ENCODE data around the gene LSM10. TPM values are rescaled to one million over a fixed set of nuclear protein-coding genes. Genes with fewer than 3 reads are reported as not detected.

LSM10 gene
- total RNA-seq, 1 experiment from 2014 or later, result 42.2 TPM

GRCh38 chr1:36438715-36439114 lies 41.0 kb upstream of the LSM10 start:
- Histone ChIP-seq H2AFZ (ENCODE audit: low read length) (no peak overlapping the region), H3K4me2 (ENCODE audit: insufficient read depth, insufficient read length, low read length) (no peak overlapping the region), H2BK120ac (ENCODE audit: low read depth, low read length, poor library complexity, severe bottlenecking) (no peak overlapping the region), H4K5ac (ENCODE audit: insufficient read length, low read depth, low read length) (no peak overlapping the region), H2BK15ac (ENCODE audit: low read depth, low read length) (no peak overlapping the region), H3K18ac (ENCODE audit: insufficient read length, low read depth, low read length) (no peak overlapping the region), H2BK5ac (ENCODE audit: insufficient read length, low read length) (no peak overlapping the region), H3T11ph (ENCODE audit: low read length) (no peak overlapping the region), H2AK5ac (ENCODE audit: insufficient read length, low read length) (no peak overlapping the region), H3K56ac (ENCODE audit: insufficient read length, low read depth, low read length) (no peak overlapping the region), H3K14ac (ENCODE audit: insufficient read depth, low read length) (no peak overlapping the region), H3K79me2 (ENCODE audit: insufficient read depth, low read length) (no peaks in the 10 kb centered on the region), H3K23me2 (ENCODE audit: insufficient read length, low read depth, low read length, poor library complexity, severe bottlenecking) (no peaks in the 10 kb centered on the region), H4K8ac (replicated peaks; ENCODE audit: insufficient read length, low read depth, low read length) (no peak overlapping the region), H4K91ac (ENCODE audit: insufficient read length, low read depth, low read length) (no peak overlapping the region), H3K9me3 (ENCODE audit: control insufficient read depth, low read depth, low read length) (no peaks in the 10 kb centered on the region), H3K27ac (ENCODE audit: insufficient read length, low read depth, low read length) (no peak overlapping the region), H4K20me1 (ENCODE audit: control insufficient read depth, insufficient read depth, insufficient read length) (no peaks in the 10 kb centered on the region), H3K27me3 (ENCODE audit: insufficient read depth, low read length) (no peaks in the 10 kb centered on the region), H3K9ac (ENCODE audit: extremely low read depth, insufficient read length, low read length) (no peak overlapping the region), H3K79me1 (ENCODE audit: insufficient read depth, low read depth, low read length, poor library complexity, severe bottlenecking) (no peaks in the 10 kb centered on the region), H3K4me1 (ENCODE audit: insufficient read depth, low read length) (no peaks in the 10 kb centered on the region), H2BK12ac (ENCODE audit: insufficient read length, low read depth, low read length) (no peak overlapping the region), H3K23ac (ENCODE audit: insufficient read length, low read depth, low read length) (no peak overlapping the region), H2BK20ac (ENCODE audit: low read depth, low read length, poor library complexity, severe bottlenecking) (no peak overlapping the region), H3K4ac (ENCODE audit: low read depth, low read length) (no peak overlapping the region)
- no peaks in the 10 kb centered on the region for H3K9me3 Mint-ChIP-seq
- H3K27me3 Mint-ChIP-seq (ENCODE audit: low read depth), result no peaks in the 10 kb centered on the region
- H3K4me3 Mint-ChIP-seq, result no peak overlapping the region
- H3K36me3 Mint-ChIP-seq (ENCODE audit: insufficient read depth in 1 of 3, low read depth in 3 of 3), result no peaks in the 10 kb centered on the region
- peaks cover 7 to 10% of the 10 kb centered on the region in 2 experiments for H3K4me1 Mint-ChIP-seq
- no peak overlapping the region for H3K27ac Mint-ChIP-seq
- no CpG with 5 or more reads among the region's 4 CpGs for WGBS (ENCODE audit: extremely low coverage, insufficient read length, low lambda C conversion rate)
- no peak for TF ChIP-seq CTCF (conservative IDR thresholded peaks at IDR 0.05)
- DNase-seq, result no peak
